DMS79 (cell line): Measurements from ENCODE around the gene ATP8B3.

Source experiments
- DNase-seq: peaks from one replicate; lab custom pipeline; 2025; lab: John Stamatoyannopoulos, UW

Gene ATP8B3

DNA sequence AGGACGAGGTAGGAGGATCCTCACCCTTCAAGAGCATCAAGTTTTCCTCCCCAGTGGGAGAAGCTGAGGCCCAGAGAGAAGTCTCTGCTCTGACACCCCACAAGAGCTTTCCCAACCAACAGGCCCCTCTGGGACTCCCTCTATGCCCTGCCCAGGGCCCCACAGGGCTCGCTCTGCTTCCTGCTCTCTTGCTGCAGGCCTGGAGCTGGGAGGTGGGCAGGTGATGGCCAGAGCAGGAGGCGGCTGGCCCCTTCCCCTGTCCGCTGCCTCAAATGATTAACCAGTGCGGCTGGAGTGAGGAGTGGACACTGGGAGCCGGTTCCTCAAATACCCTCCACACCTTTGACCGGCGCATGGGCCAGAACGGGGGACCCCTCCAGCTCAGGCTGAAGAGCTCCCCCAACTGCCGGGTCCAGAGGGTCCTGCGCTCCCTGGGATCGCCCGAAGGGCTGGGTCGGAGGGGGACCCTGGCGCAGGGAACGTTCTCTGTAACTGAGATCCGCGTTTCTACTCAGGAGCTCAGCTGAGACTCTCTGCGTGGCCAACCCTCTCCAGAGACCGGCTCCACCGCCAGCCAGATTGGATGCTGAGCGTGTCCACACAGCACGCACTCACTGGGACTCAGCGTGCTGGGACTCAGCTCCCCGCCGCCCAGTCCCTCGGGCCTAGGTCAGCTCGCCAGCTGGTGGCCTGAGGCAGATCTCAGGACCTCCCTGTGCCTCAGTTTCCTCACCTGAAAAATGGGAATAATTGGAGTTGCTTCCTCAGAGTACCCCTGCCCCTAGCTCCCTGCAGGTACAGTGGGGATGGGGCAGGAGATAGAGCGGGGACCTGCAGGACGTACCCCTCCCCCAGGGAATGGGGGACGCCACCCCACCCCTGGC lies 65.4 kb downstream of the ATP8B3 start:
- DNase-seq = no peak

GRCh38 chr19:1745589-1746031 lies 66.5 kb downstream of the ATP8B3 start:
- no peak for DNase-seq

GRCh38 chr19:1744822-1745563 lies 67.1 kb downstream of the ATP8B3 start:
- DNase-seq = no peak

DNA sequence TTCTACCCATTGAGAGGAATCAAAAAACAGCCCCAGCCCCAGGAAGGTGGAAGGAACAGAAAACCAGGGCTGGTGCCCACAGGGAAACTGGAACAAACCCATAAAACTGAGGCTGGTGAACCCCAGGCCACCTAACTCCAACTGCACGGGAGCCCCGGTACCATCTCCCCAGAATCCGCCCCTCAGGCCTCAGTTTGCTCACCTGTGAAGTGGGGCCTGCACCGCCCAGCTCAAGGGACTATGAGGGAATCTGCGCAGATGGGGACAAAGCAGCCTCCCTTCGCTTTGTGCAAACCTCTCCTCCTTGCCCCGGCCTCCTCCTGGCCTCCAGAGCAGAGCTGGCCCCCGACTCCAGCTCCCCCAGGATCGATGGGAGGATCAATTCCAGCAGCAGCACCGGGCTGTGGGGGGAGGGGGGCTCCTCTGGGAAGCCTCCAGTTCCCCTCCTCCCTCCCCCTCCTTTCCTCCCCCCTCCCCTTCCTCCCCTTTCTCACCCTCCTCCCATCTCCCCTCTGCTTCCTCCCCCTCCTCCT lies 67.9 kb downstream of the ATP8B3 start:
- no peak for DNase-seq

DNA sequence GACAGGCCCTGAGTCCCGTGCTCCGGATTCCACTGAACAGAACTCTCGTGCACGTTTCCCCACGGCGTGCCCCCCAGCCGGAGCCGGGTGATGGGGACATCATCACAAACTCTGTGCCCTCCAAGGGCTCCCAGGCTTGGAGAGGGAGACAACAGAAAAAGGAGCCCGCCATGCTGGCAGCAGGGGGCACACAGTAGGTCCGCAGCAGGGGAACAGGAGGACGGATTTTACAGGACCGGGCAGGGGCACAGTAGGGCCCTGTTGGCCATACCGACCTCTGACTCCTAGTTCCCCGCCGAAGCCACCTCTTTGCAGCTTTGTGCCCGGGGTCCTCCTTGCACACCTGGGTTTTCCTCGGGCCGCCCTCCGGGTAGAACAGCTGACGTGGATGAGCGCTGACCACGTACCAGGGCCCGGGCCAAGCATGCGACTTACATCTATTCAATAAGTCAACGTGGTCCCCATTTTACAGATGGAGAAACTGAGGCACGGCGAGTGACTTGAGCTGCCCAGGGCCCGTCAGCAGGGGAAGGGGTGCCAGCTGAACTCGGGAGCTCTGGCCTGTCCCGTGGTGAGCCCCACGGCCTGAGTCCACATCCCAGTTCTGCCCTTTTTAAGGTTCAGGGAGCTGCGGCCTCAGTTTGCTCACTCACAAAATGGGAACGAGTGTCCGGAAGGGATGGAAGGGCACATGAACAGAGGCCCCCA lies 68.9 kb downstream of the ATP8B3 start:
- no peak for DNase-seq

DNA sequence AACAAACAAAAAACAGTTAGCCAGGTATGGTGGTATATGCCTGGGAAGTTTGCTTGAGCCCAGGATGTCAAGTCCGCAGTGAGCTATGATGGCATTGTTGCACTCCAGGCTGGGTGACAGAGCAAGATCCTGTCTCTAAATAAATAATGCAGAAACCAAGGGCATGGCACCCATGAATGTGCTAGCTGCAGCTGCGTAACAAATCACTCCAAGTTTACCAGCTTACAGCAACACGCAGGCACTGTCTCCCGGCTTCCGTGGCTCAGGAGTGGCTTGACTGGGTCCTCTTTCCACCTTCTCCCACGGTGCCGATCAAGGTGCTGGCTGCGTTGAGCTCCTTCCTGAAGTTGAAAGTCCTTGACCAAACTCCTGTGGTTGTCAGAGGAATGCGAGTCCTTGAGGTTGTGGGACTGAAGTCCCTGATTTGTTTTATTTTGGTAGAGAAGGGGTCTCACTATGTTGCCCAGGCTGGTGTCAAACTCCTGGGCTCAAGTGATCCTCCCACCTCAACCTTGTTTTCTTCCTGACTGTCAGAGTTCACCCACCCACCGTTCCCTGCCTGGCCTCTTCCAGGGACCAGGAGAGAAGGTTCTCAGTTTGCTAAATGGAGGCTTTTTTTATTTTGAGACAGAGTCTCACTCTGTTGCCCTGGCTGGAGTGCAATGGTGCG lies 72.0 kb downstream of the ATP8B3 start:
- DNase-seq = no peak

DNA sequence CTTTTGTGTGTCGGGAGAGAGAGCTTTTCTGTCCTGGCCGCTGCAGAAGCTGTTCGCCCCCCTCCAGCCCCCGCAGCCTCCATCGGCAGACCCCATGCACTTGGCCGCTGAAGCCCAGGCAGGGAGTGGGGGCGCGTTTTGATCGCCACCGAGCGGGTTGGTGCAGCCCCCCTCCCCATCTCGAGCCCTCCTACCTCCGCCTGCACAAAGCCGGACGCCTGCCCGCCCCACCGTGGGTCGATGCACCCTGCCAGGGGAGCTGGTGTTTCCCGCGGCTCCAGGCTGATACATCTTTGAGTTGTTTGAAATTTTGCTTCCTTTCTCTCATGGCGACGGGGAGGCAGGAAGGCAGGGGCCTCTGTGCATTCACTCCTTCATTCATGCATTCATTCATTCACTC lies 75.1 kb downstream of the ATP8B3 start:
- DNase-seq = no peak

DNA sequence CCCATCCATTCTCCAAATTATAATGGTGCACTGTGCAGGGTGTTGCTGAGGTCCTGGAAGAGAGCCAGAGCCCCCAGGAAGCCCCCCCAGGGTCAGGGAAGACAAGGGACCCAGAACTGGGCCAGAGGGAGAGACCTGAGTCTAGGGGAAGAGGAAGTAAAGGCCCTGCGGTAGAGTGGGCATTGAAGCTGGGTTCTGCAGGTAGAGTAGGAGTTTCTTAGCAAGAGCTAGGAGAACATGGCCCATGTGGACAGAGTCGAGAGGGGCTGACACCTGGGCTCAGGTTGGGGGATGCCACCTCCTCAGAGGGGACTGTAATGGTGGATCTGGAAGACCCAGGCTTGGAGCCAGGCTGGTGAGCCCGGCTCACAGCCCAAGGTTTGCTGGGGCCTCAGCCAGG lies 75.8 kb downstream of the ATP8B3 start:
- no peak for DNase-seq

GRCh38 chr19:1734321-1734966 lies 77.6 kb downstream of the ATP8B3 start:
- no peak for DNase-seq
